Measurements from ENCODE around the gene RAB3B.

RAB3B gene

DNA sequence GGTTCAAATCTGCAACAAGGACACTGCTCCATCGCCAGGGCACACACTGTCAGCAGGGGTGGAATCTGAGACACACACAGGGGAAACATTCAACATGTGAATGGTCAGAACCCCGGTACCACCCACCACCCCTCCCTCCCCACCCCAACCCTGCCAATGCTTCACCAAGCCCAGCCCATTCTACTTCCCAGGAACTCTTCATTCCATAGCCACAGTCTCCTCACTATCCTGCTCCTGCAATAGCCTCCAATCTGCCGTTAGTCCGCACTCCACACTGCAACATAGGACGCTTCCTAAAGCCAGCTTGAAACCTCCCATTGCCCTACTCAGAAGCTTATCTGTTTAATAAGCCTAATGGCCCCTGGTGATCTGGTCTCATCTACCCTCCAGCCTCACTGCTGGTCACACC lies 7.5 kb upstream of the RAB3B start:
- no peaks in the 10 kb centered on the region for H3K27me3 ChIP-seq (ENCODE audit: insufficient read depth, low read length)
- no peaks in the 10 kb centered on the region for H3K36me3 ChIP-seq (ENCODE audit: insufficient read depth, low read length)
- H4K20me1 ChIP-seq (ENCODE audit: insufficient read depth, low read length), result no peaks in the 10 kb centered on the region
- H3K4me2 ChIP-seq (ENCODE audit: low read length), result no peak overlapping the region
- no peak overlapping the region for H3K4me3 ChIP-seq (ENCODE audit: low read depth, low read length, poor library complexity, severe bottlenecking)
- no peaks in the 10 kb centered on the region for H3K9me3 ChIP-seq (ENCODE audit: low read length)
- H3K9me2 ChIP-seq (ENCODE audit: low read depth, low read length), result no peaks in the 10 kb centered on the region
- H3K4me1 ChIP-seq (ENCODE audit: insufficient read depth, low read length, severe bottlenecking), result no peaks in the 10 kb centered on the region
- no peak overlapping the region for H2AFZ ChIP-seq (ENCODE audit: low read length)
- H3K79me2 ChIP-seq (ENCODE audit: insufficient read depth, low read length), result no peaks in the 10 kb centered on the region
- H3K27ac ChIP-seq (ENCODE audit: low read depth, low read length, poor library complexity, severe bottlenecking), result no peak overlapping the region
- no peak overlapping the region for H3K9ac ChIP-seq (ENCODE audit: low read length)
- TF ChIP-seq EZH2 (IDR thresholded peaks at IDR 0.05; ENCODE audit: borderline replicate concordance, low read length), result no peak
- TF ChIP-seq, protein P1, sequence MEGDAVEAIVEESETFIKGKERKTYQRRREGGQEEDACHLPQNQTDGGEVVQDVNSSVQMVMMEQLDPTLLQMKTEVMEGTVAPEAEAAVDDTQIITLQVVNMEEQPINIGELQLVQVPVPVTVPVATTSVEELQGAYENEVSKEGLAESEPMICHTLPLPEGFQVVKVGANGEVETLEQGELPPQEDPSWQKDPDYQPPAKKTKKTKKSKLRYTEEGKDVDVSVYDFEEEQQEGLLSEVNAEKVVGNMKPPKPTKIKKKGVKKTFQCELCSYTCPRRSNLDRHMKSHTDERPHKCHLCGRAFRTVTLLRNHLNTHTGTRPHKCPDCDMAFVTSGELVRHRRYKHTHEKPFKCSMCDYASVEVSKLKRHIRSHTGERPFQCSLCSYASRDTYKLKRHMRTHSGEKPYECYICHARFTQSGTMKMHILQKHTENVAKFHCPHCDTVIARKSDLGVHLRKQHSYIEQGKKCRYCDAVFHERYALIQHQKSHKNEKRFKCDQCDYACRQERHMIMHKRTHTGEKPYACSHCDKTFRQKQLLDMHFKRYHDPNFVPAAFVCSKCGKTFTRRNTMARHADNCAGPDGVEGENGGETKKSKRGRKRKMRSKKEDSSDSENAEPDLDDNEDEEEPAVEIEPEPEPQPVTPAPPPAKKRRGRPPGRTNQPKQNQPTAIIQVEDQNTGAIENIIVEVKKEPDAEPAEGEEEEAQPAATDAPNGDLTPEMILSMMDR (IDR thresholded peaks at IDR 0.05; ENCODE audit: low read length), result no peak
- no peaks in the 10 kb centered on the region for H3F3A ChIP-seq (ENCODE audit: insufficient read depth, low read length)

DNA sequence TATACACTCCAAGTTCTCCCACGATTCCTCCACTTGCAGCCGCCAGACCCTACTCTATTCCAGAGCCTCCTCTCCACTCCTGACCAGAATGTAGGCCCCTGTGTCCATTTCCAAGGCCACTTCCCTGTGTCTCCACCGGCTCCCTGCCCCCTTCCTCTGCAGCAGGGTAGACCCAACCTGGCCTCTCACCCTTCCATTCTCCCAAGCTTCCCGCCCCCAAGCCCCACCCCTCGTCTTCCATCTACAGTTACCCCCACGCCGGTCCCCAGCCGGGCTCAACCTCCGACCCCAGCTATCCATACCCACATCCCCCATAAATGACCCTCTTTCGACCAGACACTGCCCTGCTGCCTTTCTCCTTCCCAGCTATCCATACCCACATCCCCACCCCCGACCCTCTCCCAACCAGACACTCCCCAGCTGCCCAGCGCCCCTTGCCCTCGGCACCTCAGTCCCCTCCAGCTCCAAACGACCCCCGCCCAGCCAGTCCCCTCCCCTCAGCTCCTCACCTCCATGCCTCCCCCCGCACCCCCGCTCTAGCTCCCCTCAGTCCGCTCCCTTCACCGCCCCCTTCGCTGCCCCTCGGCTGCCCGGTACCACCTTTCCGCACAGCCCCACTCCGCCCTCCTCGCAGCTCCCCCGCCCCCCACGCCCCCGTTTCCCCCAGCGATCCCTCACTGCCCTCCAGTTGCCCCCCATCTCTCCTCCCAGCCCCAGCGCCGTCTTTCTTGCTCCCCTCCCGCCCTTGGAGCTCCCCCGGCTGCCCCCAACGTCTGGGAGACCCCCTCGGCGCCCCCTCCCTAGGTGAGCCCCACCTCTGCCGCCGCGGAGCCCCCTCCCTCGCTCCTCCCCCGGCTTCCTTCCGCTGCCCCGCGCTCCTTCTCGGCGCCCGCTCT lies 670 bp downstream of the RAB3B start:
- Histone ChIP-seq H3K27me3 (ENCODE audit: insufficient read depth, low read length) (no peaks in the 10 kb centered on the region), H3K9me3 (ENCODE audit: low read length) (no peaks in the 10 kb centered on the region), H3K9ac (ENCODE audit: low read length) (peak overlapping the region; percentile 16; the same call in 1 of the 2 replicates), H3K27ac (ENCODE audit: low read depth, low read length, poor library complexity, severe bottlenecking) (no peak overlapping the region), H3K4me3 (ENCODE audit: low read depth, low read length, poor library complexity, severe bottlenecking) (peak overlapping the region; percentile 63), H3K36me3 (ENCODE audit: insufficient read depth, low read length) (no peaks in the 10 kb centered on the region), H4K20me1 (ENCODE audit: insufficient read depth, low read length) (no peaks in the 10 kb centered on the region), H3K4me2 (ENCODE audit: low read length) (peak overlapping the region; percentile 66), H3K9me2 (ENCODE audit: low read depth, low read length) (no peaks in the 10 kb centered on the region), H3F3A (ENCODE audit: insufficient read depth, low read length) (no peaks in the 10 kb centered on the region), H3K4me1 (ENCODE audit: insufficient read depth, low read length, severe bottlenecking) (no peaks in the 10 kb centered on the region), H3K79me2 (ENCODE audit: insufficient read depth, low read length) (no peaks in the 10 kb centered on the region), H2AFZ (ENCODE audit: low read length) (no peak overlapping the region)
- no peak for TF ChIP-seq EZH2 (IDR thresholded peaks at IDR 0.05; ENCODE audit: borderline replicate concordance, low read length)
- TF ChIP-seq, protein P1 (IDR thresholded peaks at IDR 0.05; ENCODE audit: low read length), result no peak

DNA sequence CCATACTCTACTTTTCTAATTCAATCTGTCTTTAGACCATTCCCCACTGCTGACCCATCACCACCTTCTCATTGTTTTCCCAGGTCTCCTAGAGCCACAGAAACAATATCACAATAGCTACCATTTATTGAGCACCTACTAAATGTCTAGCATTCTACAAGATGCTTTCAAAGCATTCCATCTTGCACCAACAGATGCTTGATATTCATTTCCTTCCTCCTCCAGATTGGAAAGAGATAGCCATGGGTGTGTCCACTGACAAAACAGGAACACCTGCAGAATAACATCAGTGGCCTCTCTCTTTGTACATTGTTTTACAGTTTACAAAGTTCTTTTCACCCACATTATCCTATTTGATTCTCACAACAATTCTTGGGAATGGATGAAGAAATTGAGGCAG lies 2.2 kb downstream of the RAB3B start:
- TF ChIP-seq, protein P1 (IDR thresholded peaks at IDR 0.05; ENCODE audit: low read length), result no peak
- no peak for TF ChIP-seq EZH2 (IDR thresholded peaks at IDR 0.05; ENCODE audit: borderline replicate concordance, low read length)

More for the DNA sequence above, 2.2 kb downstream of the RAB3B start:
- H3K36me3 ChIP-seq (ENCODE audit: insufficient read depth, low read length), result no peaks in the 10 kb centered on the region
- no peaks in the 10 kb centered on the region for H4K20me1 ChIP-seq (ENCODE audit: insufficient read depth, low read length)
- no peaks in the 10 kb centered on the region for H3F3A ChIP-seq (ENCODE audit: insufficient read depth, low read length)
- no peak overlapping the region for H3K9ac ChIP-seq (ENCODE audit: low read length)
- no peak overlapping the region for H3K4me2 ChIP-seq (ENCODE audit: low read length)
- H3K27me3 ChIP-seq (ENCODE audit: insufficient read depth, low read length), result no peaks in the 10 kb centered on the region
- no peaks in the 10 kb centered on the region for H3K79me2 ChIP-seq (ENCODE audit: insufficient read depth, low read length)
- H3K9me2 ChIP-seq (ENCODE audit: low read depth, low read length), result no peaks in the 10 kb centered on the region
- no peaks in the 10 kb centered on the region for H3K9me3 ChIP-seq (ENCODE audit: low read length)
- H3K27ac ChIP-seq (ENCODE audit: low read depth, low read length, poor library complexity, severe bottlenecking), result no peak overlapping the region
- H3K4me3 ChIP-seq (ENCODE audit: low read depth, low read length, poor library complexity, severe bottlenecking), result no peak overlapping the region
- no peak overlapping the region for H2AFZ ChIP-seq (ENCODE audit: low read length)
- no peaks in the 10 kb centered on the region for H3K4me1 ChIP-seq (ENCODE audit: insufficient read depth, low read length, severe bottlenecking)
